SU-DHL-6 (cell line): ENCODE measurements around the gene ABCC2.

Source experiments
- H2AFZ ChIP-seq: fragments of 200-600 bp; sonication (generic); 2 replicates; pipeline ENCODE4 v1.6.1; 2014; ENCODE audit warnings: low read depth, mild to moderate bottlenecking, moderate library complexity, mixed read lengths, antibody characterized with exemption, low read length; ENCODE audit not compliant: severe bottlenecking
- H3F3A ChIP-seq: fragments of 200-600 bp; shearing (Covaris generic); 2 replicates; pipeline ENCODE4 v1.6.0; 2016; ENCODE audit warnings: antibody characterized with exemption, mild to moderate bottlenecking; ENCODE audit not compliant: insufficient read depth
- H3K27ac ChIP-seq: fragments of 200-600 bp; sonication (generic); 2 replicates; pipeline ENCODE4 v1.5.1; 2016; ENCODE audit warnings: low read depth, mild to moderate bottlenecking, low read length, moderate library complexity, mixed read lengths
- H3K27me3 ChIP-seq: fragments of 200-600 bp; sonication (generic), shearing (Covaris generic); 2 replicates; pipeline ENCODE4 v1.6.0; 2014; ENCODE audit warnings: mild to moderate bottlenecking, low read length
- H3K36me3 ChIP-seq: fragments of 200-600 bp; sonication (generic); 2 replicates; pipeline ENCODE4 v1.6.1; 2014; ENCODE audit warnings: mild to moderate bottlenecking, low read length, mixed read lengths
- H3K4me2 ChIP-seq: fragments of 300-600, 200-600 bp; shearing (Covaris generic), sonication (generic); 2 replicates; pipeline ENCODE4 v1.6.0; 2014; ENCODE audit warnings: low read length, low read depth, mild to moderate bottlenecking; ENCODE audit not compliant: poor library complexity, severe bottlenecking
- H3K4me3 ChIP-seq: fragments of 200-600 bp; sonication (generic); 2 replicates; pipeline ENCODE4 v1.5.1; 2014; ENCODE audit warnings: antibody characterized with exemption, low read length, mild to moderate bottlenecking, mixed read lengths; ENCODE audit not compliant: insufficient read depth, poor library complexity, severe bottlenecking
- H3K79me2 ChIP-seq: fragments of 200-600 bp; sonication (generic); 2 replicates; pipeline ENCODE4 v1.6.1; 2014; ENCODE audit warnings: mild to moderate bottlenecking, low read length, moderate library complexity; ENCODE audit not compliant: insufficient read depth
- H3K9ac ChIP-seq: fragments of 200-600 bp; sonication (generic); 2 replicates; pipeline ENCODE4 v1.7.0; 2014; ENCODE audit warnings: mild to moderate bottlenecking, low read length
- H3K9me2 ChIP-seq: fragments of 200-600 bp; sonication (generic); replicated peaks from 2 replicates; pipeline ENCODE4 v1.6.1; 2014; ENCODE audit warnings: low read length; ENCODE audit not compliant: insufficient read depth
- H3K9me3 ChIP-seq: fragments of 200-600 bp; sonication (generic); 2 replicates; pipeline ENCODE4 v1.6.1; 2014; ENCODE audit warnings: low read length, mixed read lengths; ENCODE audit not compliant: insufficient read depth
- H4K20me1 ChIP-seq: fragments of 200-600 bp; sonication (generic); 2 replicates; pipeline ENCODE4 v1.6.1; 2014; ENCODE audit warnings: low read depth, mild to moderate bottlenecking, antibody characterized with exemption, low read length, moderate library complexity, mixed read lengths
- EZH2phosphoT487 ChIP-seq: fragments of 200-600 bp; sonication (generic), shearing (Covaris generic); conservative IDR thresholded peaks from 2 replicates; pipeline ENCODE4 v1.6.1; 2018; ENCODE audit warnings: mild to moderate bottlenecking, antibody characterized with exemption, low read length, moderate library complexity, mixed read lengths
- TF ChIP-seq, protein P1 (sequence below): fragments of 200-600 bp; sonication (generic); IDR thresholded peaks from one replicate; pipeline ENCODE4 v1.5.1; 2017; ENCODE audit warnings: antibody characterized with exemption, mild to moderate bottlenecking, low read length, moderate library complexity; ENCODE audit not compliant: insufficient read depth, poor library complexity, severe bottlenecking

The ABCC2 gene

GRCh38 chr10:99777918-99778714, 4.3 kb upstream of the ABCC2 start:
- Histone ChIP-seq H3F3A (peaks cover 10% of the 10 kb centered on the region; the same call in 1 of the 2 replicates), H3K27ac (peak overlapping the region; percentile 63), H3K9me3 (no peaks in the 10 kb centered on the region), H4K20me1 (no peaks in the 10 kb centered on the region), H3K4me2 (peak overlapping the region; percentile 54), H3K36me3 (no peaks in the 10 kb centered on the region), H3K9me2 (no peaks in the 10 kb centered on the region), H2AFZ (peak overlapping the region; percentile 69), H3K79me2 (no peaks in the 10 kb centered on the region), H3K9ac (peak overlapping the region; percentile 12; the same call in 1 of the 2 replicates), H3K4me3 (peak overlapping the region; percentile 19), H3K27me3 (no peaks in the 10 kb centered on the region)
- TF ChIP-seq EZH2phosphoT487, result no peak
- TF ChIP-seq, protein P1, sequence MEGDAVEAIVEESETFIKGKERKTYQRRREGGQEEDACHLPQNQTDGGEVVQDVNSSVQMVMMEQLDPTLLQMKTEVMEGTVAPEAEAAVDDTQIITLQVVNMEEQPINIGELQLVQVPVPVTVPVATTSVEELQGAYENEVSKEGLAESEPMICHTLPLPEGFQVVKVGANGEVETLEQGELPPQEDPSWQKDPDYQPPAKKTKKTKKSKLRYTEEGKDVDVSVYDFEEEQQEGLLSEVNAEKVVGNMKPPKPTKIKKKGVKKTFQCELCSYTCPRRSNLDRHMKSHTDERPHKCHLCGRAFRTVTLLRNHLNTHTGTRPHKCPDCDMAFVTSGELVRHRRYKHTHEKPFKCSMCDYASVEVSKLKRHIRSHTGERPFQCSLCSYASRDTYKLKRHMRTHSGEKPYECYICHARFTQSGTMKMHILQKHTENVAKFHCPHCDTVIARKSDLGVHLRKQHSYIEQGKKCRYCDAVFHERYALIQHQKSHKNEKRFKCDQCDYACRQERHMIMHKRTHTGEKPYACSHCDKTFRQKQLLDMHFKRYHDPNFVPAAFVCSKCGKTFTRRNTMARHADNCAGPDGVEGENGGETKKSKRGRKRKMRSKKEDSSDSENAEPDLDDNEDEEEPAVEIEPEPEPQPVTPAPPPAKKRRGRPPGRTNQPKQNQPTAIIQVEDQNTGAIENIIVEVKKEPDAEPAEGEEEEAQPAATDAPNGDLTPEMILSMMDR, result no peak

DNA sequence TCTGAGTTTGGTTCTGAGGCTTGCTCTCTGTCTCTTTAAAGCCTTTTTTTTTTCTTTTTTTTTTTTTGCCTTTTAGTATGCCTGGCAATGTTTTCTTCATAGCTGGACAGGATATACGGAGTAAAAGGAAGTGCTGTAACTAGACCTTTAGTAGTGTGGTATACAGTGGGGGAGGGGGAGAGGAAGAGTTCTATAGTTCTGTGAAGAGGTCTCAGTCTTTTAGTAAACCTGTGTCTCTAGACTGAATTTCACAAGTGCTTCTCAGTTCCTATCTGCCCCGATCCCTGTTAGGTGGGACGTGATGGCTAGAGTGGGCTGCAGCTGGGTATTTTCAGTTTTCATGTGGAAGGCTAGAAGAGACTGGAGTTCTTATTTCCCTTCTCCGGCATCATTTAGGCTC, 3.1 kb upstream of the ABCC2 start:
- Histone ChIP-seq H3K9ac (no peak overlapping the region), H3K9me3 (no peaks in the 10 kb centered on the region), H3K79me2 (no peaks in the 10 kb centered on the region), H3K9me2 (no peaks in the 10 kb centered on the region), H3K4me2 (no peak overlapping the region), H3K27ac (no peak overlapping the region), H3K36me3 (no peaks in the 10 kb centered on the region), H2AFZ (no peak overlapping the region), H4K20me1 (no peaks in the 10 kb centered on the region), H3K27me3 (no peaks in the 10 kb centered on the region), H3F3A (peaks cover 10% of the 10 kb centered on the region; the same call in 1 of the 2 replicates), H3K4me3 (no peak overlapping the region)
- TF ChIP-seq EZH2phosphoT487, result no peak
- TF ChIP-seq, protein P1, result no peak

- Histone ChIP-seq H3K9me3 (no peaks in the 10 kb centered on the region), H3K9ac (no peak overlapping the region), H3K27me3 (no peaks in the 10 kb centered on the region), H3K27ac (no peak overlapping the region), H3K79me2 (no peaks in the 10 kb centered on the region), H3F3A (peaks cover 5% of the 10 kb centered on the region; the same call in 1 of the 2 replicates), H3K4me2 (no peak overlapping the region), H3K9me2 (no peaks in the 10 kb centered on the region), H3K4me3 (no peak overlapping the region), H4K20me1 (no peaks in the 10 kb centered on the region), H2AFZ (no peak overlapping the region), H3K36me3 (no peaks in the 10 kb centered on the region)
- TF ChIP-seq EZH2phosphoT487, result no peak
- TF ChIP-seq, protein P1, result no peak
These were observed 558 bp upstream of the ABCC2 start for GRCh38 chr10:99781734-99782429.
